ENCODE measurements around the gene CENPP. TPM values are rescaled to one million over a fixed set of nuclear protein-coding genes. Genes with fewer than 3 reads are reported as not detected.
A peak's percentile ranks its signal among the peaks of the same experiment; 100 is the strongest.

Gene CENPP
- total RNA-seq, 4 donors from 2014 or later, result 2.9 to 8.3 (median 4.9) TPM

GRCh38 chr9:92404042-92404836 is 78.5 kb downstream of the CENPP start, which contains the start of gene OGN:
Gene OGN (minus strand): TSS chr9:92404578. CDS start chr9:92403407, 1,171 bp downstream.
- Histone ChIP-seq H3K9me3 (no peaks in the 10 kb centered on the region), H3K4me1 (peaks cover 0 to 59% (median 0%) of the 10 kb centered on the region in 3 donors), H3K27ac (peak within 1 kb of the TSS in 3 of 4 donors; percentile 28 to 67 (median 62)), H3K36me3 (no peaks in the 10 kb centered on the region), H3K4me3 (peak within 1 kb of the TSS; percentile 19 to 38), H3K27me3 (no peaks in the 10 kb centered on the region)
- 28 to 33% methylated on average over 5 of the region's 5 CpGs for WGBS, 2 donors (ENCODE audit: low coverage in 1 of 2)
- no peak for ATAC-seq
- TF ChIP-seq POLR2A (IDR thresholded peaks at IDR 0.05) (no peak), EP300 (IDR thresholded peaks at IDR 0.05) (no peak), POLR2AphosphoS5 (IDR thresholded peaks at IDR 0.05) (no peak)
- TF ChIP-seq, protein P1, sequence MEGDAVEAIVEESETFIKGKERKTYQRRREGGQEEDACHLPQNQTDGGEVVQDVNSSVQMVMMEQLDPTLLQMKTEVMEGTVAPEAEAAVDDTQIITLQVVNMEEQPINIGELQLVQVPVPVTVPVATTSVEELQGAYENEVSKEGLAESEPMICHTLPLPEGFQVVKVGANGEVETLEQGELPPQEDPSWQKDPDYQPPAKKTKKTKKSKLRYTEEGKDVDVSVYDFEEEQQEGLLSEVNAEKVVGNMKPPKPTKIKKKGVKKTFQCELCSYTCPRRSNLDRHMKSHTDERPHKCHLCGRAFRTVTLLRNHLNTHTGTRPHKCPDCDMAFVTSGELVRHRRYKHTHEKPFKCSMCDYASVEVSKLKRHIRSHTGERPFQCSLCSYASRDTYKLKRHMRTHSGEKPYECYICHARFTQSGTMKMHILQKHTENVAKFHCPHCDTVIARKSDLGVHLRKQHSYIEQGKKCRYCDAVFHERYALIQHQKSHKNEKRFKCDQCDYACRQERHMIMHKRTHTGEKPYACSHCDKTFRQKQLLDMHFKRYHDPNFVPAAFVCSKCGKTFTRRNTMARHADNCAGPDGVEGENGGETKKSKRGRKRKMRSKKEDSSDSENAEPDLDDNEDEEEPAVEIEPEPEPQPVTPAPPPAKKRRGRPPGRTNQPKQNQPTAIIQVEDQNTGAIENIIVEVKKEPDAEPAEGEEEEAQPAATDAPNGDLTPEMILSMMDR (IDR thresholded peaks at IDR 0.05), result no peak

GRCh38 chr9:92405818-92406217 is 80.1 kb downstream of the CENPP start:
- H3K4me3 ChIP-seq, result peak overlapping the region; percentile 12 to 13
- TF ChIP-seq, protein P1 (IDR thresholded peaks at IDR 0.05), result no peak
- no peak for TF ChIP-seq POLR2AphosphoS5 (IDR thresholded peaks at IDR 0.05)
- H3K36me3 ChIP-seq, result no peaks in the 10 kb centered on the region
- H3K27me3 ChIP-seq, result no peaks in the 10 kb centered on the region
- no peaks in the 10 kb centered on the region for H3K9me3 ChIP-seq
- 53 to 63% methylated on average over 4 of the region's 4 CpGs for WGBS, 2 donors (ENCODE audit: low coverage in 1 of 2)
- no peak for ATAC-seq
- H3K27ac ChIP-seq, result peak overlapping the region in 3 of 4 donors; percentile 59 to 67 (median 62)
- H3K4me1 ChIP-seq, result peaks cover 0 to 67% (median 0%) of the 10 kb centered on the region in 3 donors

- H3K27me3 ChIP-seq, result no peaks in the 10 kb centered on the region
- no peaks in the 10 kb centered on the region for H3K9me3 ChIP-seq
- TF ChIP-seq EP300 (IDR thresholded peaks at IDR 0.05) (no peak), POLR2A (IDR thresholded peaks at IDR 0.05) (no peak), POLR2AphosphoS5 (IDR thresholded peaks at IDR 0.05) (no peak)
- TF ChIP-seq, protein P1 (IDR thresholded peaks at IDR 0.05), result no peak
- peak overlapping the region in 1 of 2 donors; percentile 13 for H3K4me3 ChIP-seq
- WGBS, 2 donors (ENCODE audit: low coverage in 1 of 2), result 17% methylated on average over 3 of the region's 3 CpGs; no CpG with 5 or more reads in 1 of the 2 donors
- peak overlapping the region in 3 of 4 donors; percentile 59 to 67 (median 62) for H3K27ac ChIP-seq
- peak; percentile 68 for ATAC-seq
- no peaks in the 10 kb centered on the region for H3K36me3 ChIP-seq
- H3K4me1 ChIP-seq, result peaks cover 0 to 65% (median 0%) of the 10 kb centered on the region in 3 donors
Observed at GRCh38 chr9:92406477-92406876, 80.7 kb downstream of the CENPP start.

DNA sequence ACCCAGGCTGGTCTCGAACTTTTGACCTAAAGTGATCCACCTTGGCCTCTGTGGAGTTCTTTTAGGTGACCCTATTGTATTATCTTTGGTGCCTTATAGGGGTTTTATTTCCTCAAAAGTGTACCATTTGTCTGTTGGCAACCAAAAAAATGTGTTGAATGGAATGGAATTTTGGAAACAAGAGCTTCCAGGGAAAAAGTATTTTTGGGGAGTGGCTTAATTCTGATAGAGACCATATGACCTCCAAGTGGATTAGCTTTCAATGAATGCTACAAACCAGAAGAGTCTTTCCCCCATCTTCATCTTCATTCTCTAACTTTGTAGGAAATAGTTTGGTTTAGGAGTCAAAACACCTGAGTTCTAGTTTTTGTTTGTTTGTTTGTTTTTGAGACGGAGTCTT is 82.1 kb downstream of the CENPP start:
- Histone ChIP-seq H3K27ac (peak overlapping the region in 1 of 4 donors; percentile 62), H3K9me3 (no peaks in the 10 kb centered on the region), H3K4me1 (peaks cover 0 to 52% (median 0%) of the 10 kb centered on the region in 3 donors), H3K4me3 (no peak overlapping the region), H3K36me3 (no peaks in the 10 kb centered on the region), H3K27me3 (no peaks in the 10 kb centered on the region)
- ATAC-seq, result no peak
- TF ChIP-seq EP300 (IDR thresholded peaks at IDR 0.05), result no peak
- TF ChIP-seq POLR2A (IDR thresholded peaks at IDR 0.05), result no peak
- no peak for TF ChIP-seq POLR2AphosphoS5 (IDR thresholded peaks at IDR 0.05)
- TF ChIP-seq, protein P1 (IDR thresholded peaks at IDR 0.05), result no peak
- 95 to 100% methylated on average over 1 to 2 of the region's 2 CpGs for WGBS, 2 donors (ENCODE audit: low coverage in 1 of 2)

Measured in gastroesophageal sphincter (tissue), 4 donors.